Effector memory CD8-positive, alpha-beta T cell (primary cell): Measurements from ENCODE around the gene COX15.
"Not testable (repeated sequence)": the region's sequence is repeated elsewhere in the genome, so short reads cannot be mapped to it uniquely, and the experiment has no call there.

Source experiments
- ATAC-seq: fragments of 150-1000 bp; cut with Tn5 transposase; replicated peaks from 2 replicates; pipeline ENCODE4 v1.10.0; 2021; ENCODE audit warnings: mild to moderate bottlenecking, moderate library complexity
- DNase-seq, 3 experiments: peaks; one replicate each; pipeline ENCODE4 v3.0.0; 2021
- H3K27ac Mint-ChIP-seq, 2 donors: one replicate each; pipeline ENCODE4 v1.8.0; 2022; ENCODE audit warnings: mild to moderate bottlenecking in 2 of 2, mixed read lengths in 2 of 2, moderate library complexity in 2 of 2
- H3K27me3 Mint-ChIP-seq, 2 donors: one replicate each; pipeline ENCODE4 v1.8.0; 2022; ENCODE audit warnings: mixed read lengths in 2 of 2
- H3K36me3 Mint-ChIP-seq: one replicate; pipeline ENCODE4 v1.8.0; 2022; ENCODE audit warnings: mild to moderate bottlenecking, moderate library complexity, mixed read lengths; ENCODE audit not compliant: insufficient read depth
- H3K4me1 Mint-ChIP-seq, 2 donors: one replicate each; pipeline ENCODE4 v1.8.0; 2022; ENCODE audit warnings: low read depth in 2 of 2, mixed read lengths in 2 of 2
- H3K4me3 Mint-ChIP-seq, 2 donors: one replicate each; pipeline ENCODE4 v1.8.0; 2022; ENCODE audit warnings: mild to moderate bottlenecking in 2 of 2, mixed read lengths in 2 of 2, moderate library complexity in 2 of 2
- H3K9me3 Mint-ChIP-seq, 2 donors: one replicate each; pipeline ENCODE4 v1.8.0; 2022; ENCODE audit warnings: mixed read lengths in 2 of 2

Gene COX15

GRCh38 chr10:99758211-99758891, 26.4 kb upstream of the COX15 start:
- Mint-ChIP-seq H3K36me3 (peaks cover 41% of the 10 kb centered on the region), H3K27ac (no peak overlapping the region), H3K4me1 (no peaks in the 10 kb centered on the region), H3K9me3 (peaks cover 0 to under 1% of the 10 kb centered on the region in 2 donors), H3K27me3 (no peaks in the 10 kb centered on the region), H3K4me3 (no peak overlapping the region)
- DNase-seq (no peak), ATAC-seq (no peak)

- DNase-seq (no peak), ATAC-seq (no peak)
- Mint-ChIP-seq H3K4me3 (no peak overlapping the region), H3K36me3 (peaks cover 58% of the 10 kb centered on the region), H3K27ac (no peak overlapping the region), H3K4me1 (no peaks in the 10 kb centered on the region), H3K27me3 (no peaks in the 10 kb centered on the region), H3K9me3 (no peaks in the 10 kb centered on the region)
These were observed 24.2 kb upstream of the COX15 start for GRCh38 chr10:99756159-99756558.

- no peak for DNase-seq
- Mint-ChIP-seq H3K4me1 (peaks cover 0 to 4% of the 10 kb centered on the region in 2 donors), H3K4me3 (no peak overlapping the region), H3K27me3 (no peaks in the 10 kb centered on the region), H3K27ac (no peak overlapping the region), H3K9me3 (no peaks in the 10 kb centered on the region), H3K36me3 (peaks cover 67% of the 10 kb centered on the region)
- ATAC-seq: no peak
These were observed 22.7 kb upstream of the COX15 start for GRCh38 chr10:99754670-99755069.

GRCh38 chr10:99750641-99751040, 18.7 kb upstream of the COX15 start:
- Mint-ChIP-seq H3K36me3 (peaks cover 73% of the 10 kb centered on the region), H3K4me3 (no peak overlapping the region), H3K4me1 (peaks cover 3 to 11% of the 10 kb centered on the region in 2 donors), H3K27me3 (no peaks in the 10 kb centered on the region), H3K9me3 (no peaks in the 10 kb centered on the region), H3K27ac (no peak overlapping the region)
- ATAC-seq (no peak), DNase-seq (no peak)

GRCh38 chr10:99748823-99749451, 17.0 kb upstream of the COX15 start:
- no peak overlapping the region for H3K27ac Mint-ChIP-seq
- DNase-seq (no peak), ATAC-seq (no peak)
- H3K4me1 Mint-ChIP-seq: peaks cover 3 to 11% of the 10 kb centered on the region in 2 donors
- H3K4me3 Mint-ChIP-seq: no peak overlapping the region
- peaks cover 76% of the 10 kb centered on the region for H3K36me3 Mint-ChIP-seq
- no peaks in the 10 kb centered on the region for H3K27me3 Mint-ChIP-seq
- H3K9me3 Mint-ChIP-seq: no peaks in the 10 kb centered on the region

- peaks cover 7 to 25% of the 10 kb centered on the region in 2 donors for H3K4me1 Mint-ChIP-seq
- peaks cover 75% of the 10 kb centered on the region for H3K36me3 Mint-ChIP-seq
- not testable (repeated sequence) for H3K27ac Mint-ChIP-seq, H3K4me3 Mint-ChIP-seq, H3K9me3 Mint-ChIP-seq, ATAC-seq, DNase-seq, H3K27me3 Mint-ChIP-seq
These were observed 14.2 kb upstream of the COX15 start for GRCh38 chr10:99746166-99746565.

GRCh38 chr10:99743841-99744240, 11.9 kb upstream of the COX15 start:
- peaks cover 3 to 6% of the 10 kb centered on the region in 2 donors for H3K9me3 Mint-ChIP-seq
- peaks cover 81% of the 10 kb centered on the region for H3K36me3 Mint-ChIP-seq
- no peak overlapping the region for H3K27ac Mint-ChIP-seq
- no peak overlapping the region for H3K4me3 Mint-ChIP-seq
- H3K27me3 Mint-ChIP-seq: no peaks in the 10 kb centered on the region
- peaks cover 11 to 21% of the 10 kb centered on the region in 2 donors for H3K4me1 Mint-ChIP-seq
- ATAC-seq: no peak
- DNase-seq: no peak

GRCh38 chr10:99742701-99743100, 10.8 kb upstream of the COX15 start:
- H3K27me3 Mint-ChIP-seq: no peaks in the 10 kb centered on the region
- ATAC-seq: no peak
- no peak overlapping the region for H3K4me3 Mint-ChIP-seq
- peaks cover 7 to 18% of the 10 kb centered on the region in 2 donors for H3K4me1 Mint-ChIP-seq
- peaks cover 3 to 6% of the 10 kb centered on the region in 2 donors for H3K9me3 Mint-ChIP-seq
- H3K27ac Mint-ChIP-seq: no peak overlapping the region
- H3K36me3 Mint-ChIP-seq: peaks cover 77% of the 10 kb centered on the region
- DNase-seq: no peak

GRCh38 chr10:99742254-99742653, 10.3 kb upstream of the COX15 start:
- Mint-ChIP-seq H3K4me1 (peaks cover 7 to 21% of the 10 kb centered on the region in 2 donors), H3K27me3 (no peaks in the 10 kb centered on the region), H3K9me3 (peaks cover 3 to 6% of the 10 kb centered on the region in 2 donors), H3K4me3 (no peak overlapping the region), H3K27ac (no peak overlapping the region), H3K36me3 (peaks cover 76% of the 10 kb centered on the region)
- ATAC-seq: no peak
- no peak for DNase-seq

GRCh38 chr10:99740933-99741559, 9.1 kb upstream of the COX15 start:
- Mint-ChIP-seq H3K4me1 (peaks cover 7 to 30% of the 10 kb centered on the region in 2 donors), H3K4me3 (peak overlapping the region in 1 of 2 donors; percentile 2), H3K27me3 (no peaks in the 10 kb centered on the region), H3K9me3 (peaks cover 3 to 6% of the 10 kb centered on the region in 2 donors), H3K36me3 (peaks cover 80% of the 10 kb centered on the region), H3K27ac (no peak overlapping the region)
- DNase-seq (no peak), ATAC-seq (no peak)

GRCh38 chr10:99740260-99740659, 8.3 kb upstream of the COX15 start:
- Mint-ChIP-seq H3K4me3 (no peak overlapping the region), H3K27ac (no peak overlapping the region), H3K4me1 (peaks cover 7 to 34% of the 10 kb centered on the region in 2 donors), H3K9me3 (peaks cover 3 to 6% of the 10 kb centered on the region in 2 donors), H3K36me3 (peaks cover 76% of the 10 kb centered on the region), H3K27me3 (no peaks in the 10 kb centered on the region)
- ATAC-seq (no peak), DNase-seq (no peak)

GRCh38 chr10:99734111-99734510, 2.2 kb upstream of the COX15 start:
- peaks cover 42% of the 10 kb centered on the region for H3K36me3 Mint-ChIP-seq
- H3K4me3 Mint-ChIP-seq: peak overlapping the region; percentile 13 to 100
- H3K27me3 Mint-ChIP-seq, H3K9me3 Mint-ChIP-seq, DNase-seq, ATAC-seq: not testable (repeated sequence)
- H3K4me1 Mint-ChIP-seq: peaks cover 18 to 47% of the 10 kb centered on the region in 2 donors
- peak overlapping the region in 1 of 2 donors; percentile 5 for H3K27ac Mint-ChIP-seq

- Mint-ChIP-seq H3K4me1 (peaks cover 18 to 47% of the 10 kb centered on the region in 2 donors), H3K27me3 (no peaks in the 10 kb centered on the region), H3K36me3 (peaks cover 43% of the 10 kb centered on the region), H3K4me3 (peak overlapping the region; percentile 13 to 100), H3K27ac (no peak overlapping the region), H3K9me3 (no peaks in the 10 kb centered on the region)
- no peak for ATAC-seq
- no peak for DNase-seq
These were observed 1.4 kb upstream of the COX15 start for GRCh38 chr10:99733366-99733765.
